ENCODE data around the gene CNOT2. TPM values are rescaled to one million over a fixed set of nuclear protein-coding genes. Genes with fewer than 3 reads are reported as not detected.

The CNOT2 gene
- total and polyA plus RNA-seq, 3 donors from 2014 or later = 56.1 to 127 (median 99.1) TPM

- no peaks in the 10 kb centered on the region for H3K4me1 ChIP-seq
- 89 to 93% methylated on average over 6 of the region's 6 CpGs for WGBS, 2 donors
- no peaks in the 10 kb centered on the region for H3K27me3 ChIP-seq
- no peak overlapping the region for H3K27ac ChIP-seq
- no peaks in the 10 kb centered on the region for H3K36me3 ChIP-seq (ENCODE audit: low read depth, missing control alignments)
- no peak overlapping the region for H3K4me3 ChIP-seq
- TF ChIP-seq CTCF (IDR thresholded peaks at IDR 0.05) (no peak), POLR2A (IDR thresholded peaks at IDR 0.05) (no peak)
- intact Hi-C loops (cut with DNase I; ENCODE audit: low total_unique reads) = no loop called here
- DNase-seq = no peak
- no peaks in the 10 kb centered on the region for H3K9me3 ChIP-seq
Observed at GRCh38 chr12:70353780-70354660, 110.8 kb downstream of the CNOT2 start.

DNA sequence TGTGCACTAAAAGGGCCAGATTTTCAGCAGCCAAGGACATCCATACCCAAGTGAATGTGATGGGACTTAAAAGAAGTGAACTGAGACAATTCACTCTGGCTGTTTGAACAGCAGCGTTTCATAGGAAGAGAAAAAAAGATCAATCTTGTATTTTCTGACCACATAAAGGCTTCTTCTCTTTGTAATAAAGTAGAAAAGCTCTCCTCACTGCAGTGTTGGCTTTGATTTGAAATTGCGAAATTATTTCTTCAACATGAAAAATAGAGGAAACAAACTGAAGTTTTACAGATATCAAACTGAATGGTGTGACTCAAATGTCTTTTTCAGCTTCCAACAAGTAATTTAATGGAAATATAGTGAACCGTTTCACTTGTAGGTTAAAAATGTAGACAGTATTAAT lies 111.6 kb downstream of the CNOT2 start:
- no peak for TF ChIP-seq POLR2A (IDR thresholded peaks at IDR 0.05)
- TF ChIP-seq CTCF (IDR thresholded peaks at IDR 0.05) = no peak
- no peak overlapping the region for H3K27ac ChIP-seq
- no peaks in the 10 kb centered on the region for H3K9me3 ChIP-seq
- H3K36me3 ChIP-seq (ENCODE audit: low read depth, missing control alignments) = no peaks in the 10 kb centered on the region
- WGBS, 2 donors = 87 to 91% methylated on average over 3 of the region's 3 CpGs
- DNase-seq = no peak
- intact Hi-C loops (cut with DNase I; ENCODE audit: low total_unique reads) = no loop called here
- no peaks in the 10 kb centered on the region for H3K4me1 ChIP-seq
- no peak overlapping the region for H3K4me3 ChIP-seq
- no peaks in the 10 kb centered on the region for H3K27me3 ChIP-seq

GRCh38 chr12:70355972-70356371 lies 112.7 kb downstream of the CNOT2 start:
- WGBS, 2 donors = 94 to 96% methylated on average over 4 of the region's 4 CpGs
- Histone ChIP-seq H3K27ac (no peak overlapping the region), H3K9me3 (no peaks in the 10 kb centered on the region), H3K4me1 (no peaks in the 10 kb centered on the region), H3K4me3 (no peak overlapping the region), H3K36me3 (ENCODE audit: low read depth, missing control alignments) (no peaks in the 10 kb centered on the region), H3K27me3 (no peaks in the 10 kb centered on the region)
- TF ChIP-seq POLR2A (IDR thresholded peaks at IDR 0.05) (no peak), CTCF (IDR thresholded peaks at IDR 0.05) (no peak)
- no peak for DNase-seq
- intact Hi-C loops (cut with DNase I; ENCODE audit: low total_unique reads) = no loop called here

GRCh38 chr12:70359458-70360197 lies 116.4 kb downstream of the CNOT2 start:
- H3K9me3 ChIP-seq = no peaks in the 10 kb centered on the region
- TF ChIP-seq CTCF (IDR thresholded peaks at IDR 0.05) = no peak
- TF ChIP-seq POLR2A (IDR thresholded peaks at IDR 0.05) = no peak
- H3K27me3 ChIP-seq = no peaks in the 10 kb centered on the region
- no peak overlapping the region for H3K4me3 ChIP-seq
- no peaks in the 10 kb centered on the region for H3K36me3 ChIP-seq (ENCODE audit: low read depth, missing control alignments)
- no peak for DNase-seq
- no peaks in the 10 kb centered on the region for H3K4me1 ChIP-seq
- no peak overlapping the region for H3K27ac ChIP-seq
- 85 to 87% methylated on average over 1 of the region's 1 CpG for WGBS, 2 donors
- intact Hi-C loops (cut with DNase I; ENCODE audit: low total_unique reads) = no loop called here
